COLO829 (cell line): ENCODE measurements around the gene PCAT6.
"Not testable (repeated sequence)": the region's sequence is repeated elsewhere in the genome, so short reads cannot be mapped to it uniquely, and the experiment has no call there.

Source experiments
- DNase-seq: peaks from one replicate; pipeline ENCODE4 v3.0.0; 2012; ENCODE audit warnings: low spot score

Gene PCAT6

DNA sequence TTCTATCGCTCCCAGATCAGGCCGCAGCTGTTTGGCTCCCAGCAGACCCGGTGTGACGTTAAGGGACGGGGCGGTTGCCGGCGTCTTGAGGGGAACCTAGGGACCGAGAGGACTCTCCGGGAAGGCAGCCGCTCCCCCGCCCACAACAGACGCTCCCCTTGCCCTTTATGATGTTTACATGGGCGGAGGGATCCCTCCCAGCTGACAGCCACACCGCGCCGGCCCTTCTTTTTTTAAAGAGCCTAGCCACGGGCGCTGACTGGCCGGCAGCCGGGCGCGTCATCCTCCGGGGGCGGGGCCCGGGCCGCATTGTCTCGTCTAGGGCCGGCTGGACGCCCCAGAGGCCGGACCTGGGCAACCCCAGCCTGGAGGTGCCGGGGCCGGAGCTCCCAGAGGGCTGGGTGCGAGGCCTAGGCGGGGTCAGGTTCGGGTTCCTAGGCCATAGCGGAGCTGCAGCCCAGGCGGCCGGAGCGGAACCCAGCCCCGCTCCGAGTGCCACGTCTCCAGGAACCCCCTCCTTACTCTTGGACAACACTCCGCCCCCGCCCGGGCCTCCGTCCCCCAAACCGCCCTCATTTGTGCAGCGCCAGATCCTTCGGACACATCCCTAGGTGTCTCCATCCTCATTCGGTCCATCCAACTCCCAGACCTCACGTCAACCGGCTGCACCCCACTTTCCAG lies at the start of gene PCAT6:
TSS of gene PCAT6 (plus strand) at position 340 of the 681 bp plus-strand sequence.
- peak; percentile 94 for DNase-seq

DNA sequence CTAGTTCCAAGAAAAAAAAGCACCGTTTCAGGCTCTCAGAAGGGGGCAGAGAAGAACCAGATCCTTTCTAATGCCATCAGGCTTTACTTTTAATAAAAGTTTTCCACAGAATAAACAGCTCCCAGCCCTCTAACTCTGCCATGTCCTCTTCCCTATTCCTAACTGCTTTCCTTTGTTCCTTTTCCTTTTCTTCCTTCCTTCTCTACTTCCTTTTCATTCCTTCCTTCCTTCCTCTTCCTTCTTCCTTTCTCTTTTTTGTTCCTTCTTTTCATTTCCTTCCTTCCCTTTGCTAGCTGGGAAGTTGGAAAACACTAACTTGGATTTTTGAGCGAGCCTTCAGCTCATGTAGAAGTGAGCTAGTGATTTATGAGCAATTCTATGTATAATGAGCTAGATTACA lies 48.7 kb upstream of the PCAT6 start:
- DNase-seq: no peak

DNA sequence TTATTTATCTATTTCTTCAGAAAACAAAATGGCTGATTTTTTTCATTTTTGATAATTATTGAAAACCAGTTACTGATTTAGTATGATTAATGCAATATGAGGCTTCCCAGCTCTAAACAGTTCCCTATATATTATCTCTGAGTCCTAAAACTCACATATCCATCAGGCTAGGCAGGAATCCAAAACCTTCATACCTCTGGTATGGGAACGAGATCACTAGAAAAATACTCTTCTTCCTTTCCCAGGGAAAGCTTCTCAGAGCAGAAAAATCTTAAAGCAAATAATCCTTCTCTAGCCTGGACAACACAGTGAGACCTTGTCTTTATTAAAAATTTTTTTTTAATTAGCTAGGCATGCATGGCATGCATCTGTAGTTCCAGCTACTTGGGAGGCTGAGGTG lies 45.0 kb upstream of the PCAT6 start:
- DNase-seq: no peak

DNA sequence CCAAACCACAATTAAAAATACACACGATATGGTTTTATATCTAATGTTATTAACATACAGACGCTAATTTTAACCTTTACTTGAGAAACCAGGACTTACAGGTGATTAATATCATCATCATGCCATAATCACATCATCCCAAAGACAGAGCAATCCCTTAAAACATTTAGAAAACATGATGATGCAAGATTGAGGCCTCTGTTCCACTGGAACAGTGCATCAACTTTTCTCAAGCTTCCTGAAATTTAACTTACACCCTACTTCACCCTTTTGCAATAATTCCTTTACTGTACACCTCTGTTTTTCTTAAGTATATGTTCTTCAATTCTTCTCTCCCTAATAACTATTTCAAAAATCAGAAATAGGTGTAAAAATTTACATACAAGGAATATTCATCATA lies 40.6 kb upstream of the PCAT6 start:
- DNase-seq: no peak

DNA sequence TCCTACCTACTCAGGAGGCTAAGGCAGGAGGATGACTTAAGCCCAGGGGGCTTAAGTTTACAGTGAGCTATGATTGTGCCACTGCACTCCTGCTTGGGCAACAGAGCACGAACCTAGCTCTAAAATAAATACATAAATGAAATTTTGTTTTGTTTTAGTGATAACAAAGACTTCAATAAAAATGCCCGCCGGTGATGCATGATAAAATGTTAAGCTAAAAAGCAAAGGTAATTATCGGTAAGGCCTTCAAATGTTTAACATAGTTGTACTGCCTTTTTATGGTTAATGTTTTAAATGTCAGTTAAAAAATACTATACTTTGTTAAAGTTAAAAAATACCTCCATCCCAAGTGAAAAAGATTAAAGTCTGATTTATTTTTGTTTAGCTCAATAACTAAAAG lies 29.6 kb upstream of the PCAT6 start:
- no peak for DNase-seq

DNA sequence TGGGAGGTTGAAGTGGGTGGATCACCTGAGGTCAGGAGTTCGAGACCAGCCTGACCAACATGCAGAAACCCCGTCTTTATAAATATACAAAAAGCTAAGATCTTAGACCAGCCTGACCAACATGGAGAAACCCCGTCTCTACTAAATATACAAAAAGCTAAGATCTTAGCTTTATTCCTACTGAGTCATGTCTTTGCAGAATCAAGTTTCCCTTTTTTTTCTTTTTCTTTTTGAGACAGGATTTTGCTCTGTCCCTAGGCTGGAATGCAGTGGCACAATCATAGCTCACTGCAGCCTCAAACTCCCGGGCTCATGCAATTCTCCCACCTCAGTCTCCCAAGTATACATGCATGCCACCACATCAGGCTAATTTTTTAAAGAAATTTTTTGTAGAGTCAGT lies 23.9 kb upstream of the PCAT6 start:
- no peak for DNase-seq

DNA sequence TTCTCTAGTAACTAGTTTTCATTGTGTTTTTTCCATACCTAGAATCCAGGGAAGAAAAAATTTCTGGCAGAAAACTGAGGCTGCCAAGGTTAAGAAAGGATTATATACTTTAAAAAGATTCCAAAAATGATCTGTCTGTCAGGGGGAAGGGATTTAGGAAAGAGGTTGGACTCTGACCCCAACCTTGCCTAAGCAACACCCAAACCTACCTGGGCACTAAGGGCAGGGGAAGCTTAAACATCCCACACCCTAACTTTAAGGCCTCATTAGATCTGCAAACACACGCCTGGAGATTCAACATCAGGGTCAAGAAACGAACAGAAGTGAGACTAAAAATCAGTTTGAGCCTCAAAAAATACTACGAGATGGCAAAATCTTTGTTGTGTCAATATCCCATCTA lies 22.0 kb upstream of the PCAT6 start:
- DNase-seq: no peak

DNA sequence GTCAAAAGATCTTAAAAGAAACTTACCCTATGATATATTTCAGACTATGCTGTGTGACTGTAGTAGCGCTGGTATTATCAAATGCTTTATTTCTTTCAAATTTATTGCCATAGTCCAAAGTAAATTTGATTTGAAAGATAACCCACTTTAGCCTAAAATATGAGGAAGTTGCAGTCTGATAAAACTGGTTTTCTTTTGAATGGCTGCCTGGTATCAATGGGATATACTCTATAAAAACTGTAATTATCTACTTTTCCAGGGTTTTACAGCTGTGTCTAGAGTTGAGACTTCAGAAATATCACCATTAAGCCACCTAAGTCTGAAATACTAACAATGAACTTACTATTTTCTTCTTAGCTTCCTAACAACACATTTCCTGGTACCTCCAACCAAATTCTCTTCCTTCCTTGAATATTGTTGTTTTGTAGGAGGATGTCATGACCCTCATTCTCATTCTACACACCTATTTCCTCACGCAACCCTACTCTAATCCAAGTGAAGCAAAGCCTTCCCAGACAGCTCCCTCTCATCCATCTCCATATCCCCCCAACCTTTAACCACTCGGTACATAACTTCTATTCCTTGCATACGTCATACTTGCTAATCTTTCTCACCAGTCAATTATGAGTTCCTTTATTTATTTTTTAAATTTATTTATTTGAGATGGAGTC lies 19.5 kb upstream of the PCAT6 start:
- DNase-seq: no peak

DNA sequence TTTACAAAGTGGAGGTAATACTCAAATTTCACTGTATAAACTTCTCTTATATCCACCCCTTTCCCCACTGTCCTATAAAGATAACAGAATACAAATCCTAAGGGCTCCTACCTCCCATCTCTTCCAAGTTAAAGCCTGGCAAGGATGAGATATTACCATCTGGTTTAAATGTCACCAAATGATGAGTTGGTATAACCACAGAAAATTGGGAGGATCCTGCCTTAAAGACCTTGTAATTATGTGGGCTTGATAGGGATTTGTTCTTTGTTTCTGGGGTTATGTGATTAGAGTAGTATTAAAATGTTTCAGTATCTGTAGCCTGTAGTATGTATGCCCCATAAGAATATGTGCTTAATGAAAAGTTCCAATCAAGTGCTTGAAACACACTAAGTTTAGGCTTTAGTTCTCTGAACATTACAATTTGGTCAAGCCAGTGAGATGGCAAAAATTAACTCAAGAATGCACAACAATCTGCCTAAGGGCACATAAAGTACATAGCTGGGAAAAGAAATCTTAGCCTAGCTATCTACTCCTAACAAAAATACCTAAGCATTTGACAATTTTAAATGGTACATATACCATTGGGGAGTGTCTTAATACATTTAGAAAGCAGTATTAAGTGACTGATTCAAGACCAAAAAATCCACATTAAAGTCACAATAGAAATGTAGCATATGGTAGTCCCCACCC lies 16.6 kb upstream of the PCAT6 start:
- DNase-seq: no peak

DNA sequence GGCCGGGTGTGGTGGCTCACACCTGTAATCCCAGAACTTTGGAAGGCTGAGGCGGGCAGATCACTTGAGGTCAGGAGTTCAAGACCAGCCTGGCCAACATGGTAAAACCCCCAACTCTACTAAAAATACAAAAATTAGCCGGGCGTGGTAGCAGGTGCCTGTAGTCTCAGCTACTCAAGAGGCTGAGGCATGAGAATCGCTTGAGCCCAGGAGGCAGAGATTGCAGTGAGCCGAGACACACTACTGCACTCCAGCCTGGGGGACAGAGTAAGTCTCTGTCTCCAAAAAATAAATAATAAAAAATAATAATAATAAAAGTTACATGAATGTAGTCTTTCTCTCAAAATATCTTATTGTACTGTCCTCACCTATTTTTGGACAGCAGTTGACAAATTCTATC lies 15.8 kb upstream of the PCAT6 start:
- not testable (repeated sequence) for DNase-seq

DNA sequence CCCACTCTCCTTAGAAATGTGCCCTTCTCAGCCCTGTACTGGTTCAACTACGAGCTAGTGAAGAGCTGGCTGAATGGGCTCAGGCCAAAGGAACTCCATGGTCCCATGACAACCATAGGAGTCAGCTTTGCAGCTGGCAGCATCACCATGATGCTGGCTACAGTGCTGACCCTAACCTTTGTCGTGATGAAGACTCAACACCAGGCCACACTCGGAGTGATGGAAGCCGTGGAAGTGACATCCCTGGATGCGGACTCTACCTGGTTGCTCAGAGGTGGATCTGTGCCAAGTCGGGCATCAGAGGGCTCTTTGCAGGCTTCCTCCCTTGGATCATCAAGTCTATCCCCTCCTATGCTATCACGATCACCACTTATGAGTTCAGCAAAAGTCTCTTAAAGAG lies 14.1 kb upstream of the PCAT6 start:
- no peak for DNase-seq

DNA sequence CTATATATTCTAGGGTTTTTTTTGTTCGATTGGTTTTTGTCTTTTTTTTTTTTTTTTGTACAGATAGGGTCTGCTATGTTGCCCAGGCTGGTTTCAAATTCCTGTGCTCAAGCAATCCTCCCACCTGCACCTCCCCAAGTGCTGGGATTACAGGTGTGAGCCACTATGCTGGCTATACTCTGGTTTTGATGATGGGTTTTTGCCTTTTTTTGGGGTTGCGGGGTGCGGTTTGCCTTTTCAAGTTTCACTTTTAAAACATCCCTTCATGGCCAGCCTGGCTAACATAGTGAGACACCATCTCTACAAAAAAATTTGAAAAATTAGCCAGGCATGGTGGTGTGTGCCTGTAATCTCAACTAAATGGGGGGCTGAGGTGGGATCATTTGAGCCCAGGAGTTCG lies 12.5 kb upstream of the PCAT6 start:
- no peak for DNase-seq

DNA sequence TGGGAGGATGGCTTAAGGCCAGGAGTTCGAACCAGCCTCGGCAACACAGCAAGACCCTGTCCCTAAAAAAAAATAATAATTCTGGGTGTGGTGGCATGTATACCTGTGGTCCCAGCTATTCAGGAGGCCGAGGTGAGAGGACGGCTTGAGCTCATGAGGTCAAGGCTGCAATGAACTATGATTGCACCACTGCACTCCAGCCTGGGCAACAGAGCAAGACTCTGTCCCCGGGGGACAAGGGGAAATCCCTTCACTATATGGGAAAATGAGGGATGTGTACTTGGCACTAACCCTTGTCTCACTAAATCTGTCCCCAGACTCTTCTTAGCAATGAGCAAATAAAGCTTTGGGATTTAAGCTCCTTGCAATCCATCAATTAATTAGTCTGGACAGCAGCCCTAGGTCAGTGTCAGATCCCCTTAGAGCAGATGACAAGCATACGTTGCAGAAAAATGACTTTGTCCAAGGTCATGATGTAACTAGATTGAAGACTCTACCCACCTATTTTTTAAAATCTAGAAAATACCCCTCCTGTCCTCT lies 11.9 kb upstream of the PCAT6 start:
- no peak for DNase-seq

DNA sequence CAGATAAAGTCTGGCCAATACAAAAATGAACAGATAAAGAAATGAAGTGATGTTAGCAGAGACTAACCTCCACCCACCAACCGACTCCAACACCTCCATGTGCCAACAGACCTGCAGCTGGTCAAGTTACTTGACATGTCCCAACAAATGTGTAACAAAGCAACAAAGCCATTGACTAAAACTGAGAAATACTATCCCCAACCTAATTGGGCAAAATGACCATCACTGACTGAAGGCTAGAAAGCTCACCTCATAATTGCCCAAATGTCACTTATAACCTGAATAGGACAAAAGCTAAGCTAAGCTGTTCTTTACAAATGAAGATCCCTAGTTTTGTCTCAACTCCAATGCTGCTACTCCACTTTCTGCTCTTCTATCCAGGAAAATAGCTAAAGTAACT lies 10.0 kb upstream of the PCAT6 start:
- no peak for DNase-seq

DNA sequence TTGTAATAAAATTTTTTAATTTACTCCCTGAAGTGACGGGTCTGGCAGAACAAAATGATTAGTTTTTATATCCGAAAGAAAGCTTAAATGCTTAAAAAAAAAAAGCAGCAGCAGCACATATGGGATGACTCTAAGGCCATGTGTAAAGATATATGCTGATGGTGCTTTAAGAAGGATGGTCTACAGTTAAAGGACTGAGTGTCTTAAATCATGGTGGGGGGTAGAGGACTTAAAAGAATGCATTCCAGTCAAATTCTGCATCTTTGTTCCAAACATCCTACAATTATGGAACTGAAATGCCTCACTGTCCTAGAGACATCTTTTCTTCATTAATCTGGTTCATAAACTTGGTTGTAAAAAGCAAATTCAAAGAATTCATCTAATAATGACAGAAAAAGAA lies 9.6 kb upstream of the PCAT6 start:
- no peak for DNase-seq

DNA sequence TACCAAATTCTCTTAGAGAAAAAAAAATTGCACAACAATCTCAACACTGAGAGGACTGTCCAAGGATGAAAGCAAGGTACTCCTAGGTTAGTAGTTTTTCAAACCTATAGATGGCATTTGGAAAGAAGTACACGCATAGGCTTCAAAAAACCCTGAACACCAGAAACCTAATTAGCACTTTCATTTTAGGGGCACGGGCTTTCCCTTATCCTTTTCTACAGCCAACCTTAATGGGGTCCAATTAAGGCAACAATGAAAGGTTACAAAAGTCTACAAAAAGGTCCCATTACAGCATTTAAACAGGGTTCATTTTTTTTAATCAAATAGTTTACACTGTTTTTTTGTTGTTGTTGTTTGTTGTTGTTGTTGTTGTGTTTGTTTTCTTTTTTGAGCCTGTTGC lies 8.7 kb upstream of the PCAT6 start:
- DNase-seq: no peak

DNA sequence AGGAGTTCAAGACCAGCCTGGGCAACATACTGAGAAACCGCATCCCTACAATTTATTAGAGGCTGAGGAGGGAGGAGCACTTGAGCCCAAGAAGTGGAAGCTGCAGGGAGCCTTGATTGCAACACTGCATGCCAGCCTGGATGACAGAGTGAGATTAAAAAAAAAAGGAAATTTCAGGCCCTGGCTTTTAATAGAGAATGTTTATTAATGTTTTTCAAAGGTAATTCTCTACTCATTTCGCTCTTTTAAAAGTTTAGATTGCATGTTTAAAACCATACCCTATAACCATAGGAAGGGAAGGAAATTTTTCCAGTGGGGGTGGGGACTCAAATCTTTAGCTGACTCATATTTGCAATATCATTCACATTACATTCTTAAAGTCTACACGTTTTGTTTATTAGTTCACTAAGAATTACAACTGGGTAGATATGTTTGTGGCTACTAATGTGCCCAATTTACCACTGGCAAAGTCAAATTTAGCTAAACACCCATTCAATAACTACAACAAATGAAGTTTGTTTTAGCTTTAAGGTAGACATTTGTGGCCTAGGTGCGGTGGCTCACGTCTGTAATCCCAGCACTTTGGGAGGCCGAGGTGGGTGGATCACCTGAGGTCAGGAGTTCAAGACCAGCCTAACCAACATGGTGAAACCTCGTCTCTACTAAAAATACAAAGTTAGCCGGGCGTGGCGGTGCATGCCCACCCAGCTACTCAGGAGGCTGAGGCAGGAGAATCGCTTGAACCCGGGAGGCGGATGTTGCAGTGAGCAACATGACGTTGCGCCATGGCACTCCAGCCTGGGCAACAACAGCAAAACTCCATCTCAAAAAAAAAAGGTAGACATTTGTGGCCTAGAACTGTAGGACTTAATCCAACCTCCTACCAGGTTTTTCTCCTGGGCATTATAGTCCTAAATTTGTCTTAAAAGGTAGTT lies 7.5 kb upstream of the PCAT6 start:
- no peak for DNase-seq

DNA sequence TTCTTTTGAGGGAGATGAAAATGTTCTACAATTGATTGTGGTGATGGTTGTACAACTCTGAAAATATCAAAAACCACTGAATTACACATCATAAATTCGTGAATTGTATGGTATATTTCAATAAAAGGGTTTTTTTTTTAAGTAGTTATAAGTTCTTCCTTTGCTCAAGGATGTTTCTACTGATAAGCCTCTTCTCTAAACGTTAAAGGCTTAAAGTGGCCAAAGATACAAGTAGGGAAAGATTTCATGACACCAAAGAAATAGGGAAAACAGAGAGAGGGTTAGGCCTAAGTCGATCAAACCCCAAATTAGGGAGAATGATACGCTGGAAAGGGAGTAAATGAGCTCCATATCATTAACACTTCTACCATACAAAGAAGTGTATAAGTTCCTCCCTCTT lies 6.6 kb upstream of the PCAT6 start:
- no peak for DNase-seq

DNA sequence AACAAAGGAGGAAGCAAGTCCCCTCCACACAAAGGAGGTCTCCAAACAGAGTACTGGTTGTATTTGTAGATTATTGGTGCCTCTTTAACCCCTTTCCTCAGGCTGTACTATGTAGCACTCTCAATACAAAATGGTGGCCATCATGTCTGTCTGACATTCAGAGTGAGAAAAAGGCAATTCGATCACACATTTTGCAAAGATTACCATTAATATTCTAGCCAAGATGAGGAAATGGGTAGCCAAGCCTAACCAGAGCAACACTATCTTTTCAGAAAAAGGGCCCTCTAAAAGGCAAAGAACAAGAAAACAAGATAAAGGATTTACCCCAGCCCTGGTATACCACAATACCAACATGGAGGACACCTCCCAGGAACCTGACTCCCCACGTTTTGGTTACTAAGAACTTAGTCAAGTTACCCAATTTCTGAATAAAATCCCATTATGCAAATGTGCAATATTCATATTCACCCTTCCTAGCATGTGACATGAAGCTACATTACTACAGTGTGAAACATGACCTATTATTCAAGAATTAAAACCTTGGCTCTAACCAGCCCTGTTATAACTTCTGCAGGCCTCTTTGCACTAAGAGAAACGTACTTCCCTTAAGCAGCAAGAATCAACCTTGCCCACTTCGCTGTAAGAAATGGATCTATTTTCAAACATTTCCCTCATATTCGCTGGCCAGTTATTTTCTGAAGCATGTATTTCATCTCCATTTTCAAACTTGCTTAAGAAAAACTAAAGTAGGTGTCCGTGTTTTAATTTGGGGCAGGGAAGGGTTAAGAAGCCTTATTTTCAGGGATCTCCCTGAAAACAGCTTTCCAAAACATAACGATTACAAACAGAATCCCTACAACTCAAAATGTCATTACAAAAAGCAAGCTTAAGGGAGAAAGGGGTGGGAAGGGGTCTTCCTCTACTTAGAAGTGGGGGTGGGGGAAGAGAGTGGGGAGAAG lies 4.6 kb upstream of the PCAT6 start:
- no peak for DNase-seq

DNA sequence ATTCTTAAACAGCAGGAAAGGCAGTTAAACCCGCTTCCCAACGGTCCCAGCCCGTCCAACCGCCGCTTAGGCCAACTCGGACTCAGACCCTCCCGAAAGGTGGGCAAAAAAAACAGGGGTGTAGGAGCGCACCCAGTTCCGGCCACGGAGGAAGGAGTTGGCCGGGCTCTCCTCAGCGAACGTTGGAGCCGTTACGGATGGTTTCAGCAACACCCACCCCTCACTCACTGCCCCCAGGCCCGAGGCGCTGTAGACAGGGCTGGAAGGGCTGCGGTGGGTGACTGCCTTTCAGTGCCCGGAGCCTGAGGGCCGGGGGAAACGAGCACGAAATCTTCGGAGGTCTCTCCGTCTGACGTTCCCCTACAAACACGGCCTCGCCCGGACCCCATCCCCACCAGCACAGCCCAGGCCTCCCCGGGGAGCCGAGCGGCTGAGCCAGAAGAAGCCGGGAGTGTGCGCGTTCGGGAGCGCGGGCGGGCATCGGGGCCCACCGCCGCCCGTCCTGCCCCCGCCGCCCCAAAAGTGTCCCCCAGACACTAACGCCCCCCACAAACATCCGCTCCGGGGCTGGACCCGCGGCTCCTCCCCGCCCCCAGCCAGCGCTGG lies 3.8 kb upstream of the PCAT6 start:
- no peak for DNase-seq
